ENCODE results near the gene ADCY9. TPM values are rescaled to one million over a fixed set of nuclear protein-coding genes. Genes with fewer than 3 reads are reported as not detected.
A peak's percentile ranks its signal among the peaks of the same experiment; 100 is the strongest.

Gene ADCY9
- total and polyA plus RNA-seq, 3 experiments from 2014 or later = 1.2 to 9.2 (median 8.2) TPM

- peaks cover 0 to 1% (median 0%) of the 10 kb centered on the region in 3 donors for H3K36me3 Mint-ChIP-seq
- ChIA-PET POLR2A (interaction anchor here (1.1 to 2.2 kb wide), 3 partner anchors 29 to 235 kb away, joined by 3 to 8 read pairs (median 4); partner anchors contain the start of gene CREBBP), CTCF (interaction anchor here (1.3 kb wide), 1 partner anchor 138 kb away, joined by 4 read pairs; no protein-coding TSS in a partner anchor)
- peak overlapping the region; percentile 69 to 93 (median 83) for H3K4me3 Mint-ChIP-seq
- no peaks in the 10 kb centered on the region for H3K27me3 ChIP-seq (ENCODE audit: insufficient read depth, low read length, poor library complexity, severe bottlenecking)
- peaks cover 33% of the 10 kb centered on the region for H3K4me1 ChIP-seq (ENCODE audit: insufficient read depth, low read length)
- H3K27me3 Mint-ChIP-seq = peaks cover 0 to 4% of the 10 kb centered on the region in 2 donors
- no peaks in the 10 kb centered on the region for H3K9me3 ChIP-seq (ENCODE audit: low read length)
- no peak for DNase-seq
- H3K27ac Mint-ChIP-seq = no peak overlapping the region
- H3K4me1 Mint-ChIP-seq = peaks cover 40 to 50% (median 47%) of the 10 kb centered on the region in 3 donors
- H3K36me3 ChIP-seq (ENCODE audit: insufficient read depth, low read length) = no peaks in the 10 kb centered on the region
- no peaks in the 10 kb centered on the region for H3K9me3 Mint-ChIP-seq
- no peak overlapping the region for H3K27ac ChIP-seq (ENCODE audit: low read depth, low read length)
- H3K4me3 ChIP-seq (ENCODE audit: low read length) = no peak overlapping the region
Observed at GRCh38 chr16:4115949-4116318, 308 bp downstream of the ADCY9 start.

GRCh38 chr16:4115209-4115948 is 863 bp downstream of the ADCY9 start:
- peaks cover 36% of the 10 kb centered on the region for H3K4me1 ChIP-seq (ENCODE audit: insufficient read depth, low read length)
- Mint-ChIP-seq H3K36me3 (peaks cover 0 to 1% (median 0%) of the 10 kb centered on the region in 3 donors), H3K27me3 (peaks cover 0 to 4% of the 10 kb centered on the region in 2 donors), H3K4me1 (peaks cover 40 to 54% (median 52%) of the 10 kb centered on the region in 3 donors), H3K9me3 (no peaks in the 10 kb centered on the region), H3K27ac (peak overlapping the region in 6 of 8 donors; percentile 40 to 88 (median 60)), H3K4me3 (peak overlapping the region; percentile 69 to 93 (median 83))
- ChIA-PET POLR2A (interaction anchor here (1.1 to 2.2 kb wide), 3 partner anchors 29 to 235 kb away, joined by 3 to 8 read pairs (median 4); partner anchors contain the start of gene CREBBP), CTCF (interaction anchor here (0.9 to 1.3 kb wide), 5 partner anchors 55 to 152 kb away, joined by 3 to 4 read pairs (median 3); no protein-coding TSS in a partner anchor)
- no peaks in the 10 kb centered on the region for H3K9me3 ChIP-seq (ENCODE audit: low read length)
- H3K27me3 ChIP-seq (ENCODE audit: insufficient read depth, low read length, poor library complexity, severe bottlenecking) = no peaks in the 10 kb centered on the region
- H3K36me3 ChIP-seq (ENCODE audit: insufficient read depth, low read length) = no peaks in the 10 kb centered on the region
- no peak overlapping the region for H3K27ac ChIP-seq (ENCODE audit: low read depth, low read length)
- DNase-seq = peak; percentile 15 to 67 (median 29)
- H3K4me3 ChIP-seq (ENCODE audit: low read length) = peak overlapping the region; percentile 50

GRCh38 chr16:4114257-4115208 is 1.7 kb downstream of the ADCY9 start:
- Histone ChIP-seq H3K4me3 (ENCODE audit: low read length) (peak overlapping the region; percentile 50), H3K4me1 (ENCODE audit: insufficient read depth, low read length) (peaks cover 36% of the 10 kb centered on the region), H3K27ac (ENCODE audit: low read depth, low read length) (no peak overlapping the region), H3K36me3 (ENCODE audit: insufficient read depth, low read length) (no peaks in the 10 kb centered on the region), H3K9me3 (ENCODE audit: low read length) (no peaks in the 10 kb centered on the region), H3K27me3 (ENCODE audit: insufficient read depth, low read length, poor library complexity, severe bottlenecking) (no peaks in the 10 kb centered on the region)
- Mint-ChIP-seq H3K27ac (peak overlapping the region in 7 of 8 donors; percentile 47 to 88 (median 55)), H3K4me3 (peak overlapping the region; percentile 69 to 93 (median 83)), H3K27me3 (peaks cover 0 to 4% of the 10 kb centered on the region in 2 donors), H3K9me3 (peaks cover 0 to 1% (median 0%) of the 10 kb centered on the region in 5 donors), H3K4me1 (peaks cover 46 to 59% (median 58%) of the 10 kb centered on the region in 3 donors), H3K36me3 (peaks cover 0 to 1% (median 0%) of the 10 kb centered on the region in 3 donors)
- ChIA-PET POLR2A (interaction anchor here (2.2 kb wide), 1 partner anchor 139 kb away, joined by 8 read pairs; no protein-coding TSS in a partner anchor), CTCF (interaction anchor here (0.9 to 1.3 kb wide), 5 partner anchors 55 to 151 kb away, joined by 3 to 4 read pairs (median 3); no protein-coding TSS in a partner anchor)
- DNase-seq = peak in 1 of 5 donors; percentile 47

- Histone ChIP-seq H3K27me3 (ENCODE audit: insufficient read depth, low read length, poor library complexity, severe bottlenecking) (no peaks in the 10 kb centered on the region), H3K4me3 (ENCODE audit: low read length) (no peak overlapping the region), H3K36me3 (ENCODE audit: insufficient read depth, low read length) (no peaks in the 10 kb centered on the region), H3K27ac (ENCODE audit: low read depth, low read length) (no peak overlapping the region), H3K9me3 (ENCODE audit: low read length) (no peaks in the 10 kb centered on the region), H3K4me1 (ENCODE audit: insufficient read depth, low read length) (peaks cover 36% of the 10 kb centered on the region)
- peaks cover 0 to 4% (median 0%) of the 10 kb centered on the region in 3 donors for H3K36me3 Mint-ChIP-seq
- POLR2A ChIA-PET = no interaction called here
- peaks cover 53 to 67% (median 67%) of the 10 kb centered on the region in 3 donors for H3K4me1 Mint-ChIP-seq
- peak overlapping the region; percentile 69 to 93 (median 83) for H3K4me3 Mint-ChIP-seq
- peak overlapping the region in 5 of 8 donors; percentile 31 to 88 (median 55) for H3K27ac Mint-ChIP-seq
- peaks cover 0 to 1% (median 0%) of the 10 kb centered on the region in 5 donors for H3K9me3 Mint-ChIP-seq
- no peak for DNase-seq
- CTCF ChIA-PET = no interaction called here
- peaks cover 0 to 2% of the 10 kb centered on the region in 2 donors for H3K27me3 Mint-ChIP-seq
Observed at GRCh38 chr16:4113358-4114256, 2.6 kb downstream of the ADCY9 start.

- H3K27me3 Mint-ChIP-seq = peaks cover 0 to 2% of the 10 kb centered on the region in 2 donors
- H3K36me3 Mint-ChIP-seq = peaks cover 0 to 7% (median 1%) of the 10 kb centered on the region in 3 donors
- H3K4me1 Mint-ChIP-seq = peaks cover 51 to 72% (median 63%) of the 10 kb centered on the region in 3 donors
- Histone ChIP-seq H3K4me1 (ENCODE audit: insufficient read depth, low read length) (peaks cover 34% of the 10 kb centered on the region), H3K4me3 (ENCODE audit: low read length) (no peak overlapping the region), H3K27ac (ENCODE audit: low read depth, low read length) (no peak overlapping the region), H3K27me3 (ENCODE audit: insufficient read depth, low read length, poor library complexity, severe bottlenecking) (no peaks in the 10 kb centered on the region), H3K9me3 (ENCODE audit: low read length) (no peaks in the 10 kb centered on the region), H3K36me3 (ENCODE audit: insufficient read depth, low read length) (no peaks in the 10 kb centered on the region)
- ChIA-PET CTCF (interaction anchor here (1.0 kb wide), 1 partner anchor 142 kb away, joined by 3 read pairs; no protein-coding TSS in a partner anchor), POLR2A (interaction anchor here (0.6 to 0.8 kb wide), 3 partner anchors 9 to 151 kb away, joined by 4 to 6 read pairs (median 5); no protein-coding TSS in a partner anchor)
- peak overlapping the region in 7 of 8 donors; percentile 22 to 76 (median 75) for H3K27ac Mint-ChIP-seq
- DNase-seq = no peak
- H3K4me3 Mint-ChIP-seq = peak overlapping the region; percentile 54 to 93 (median 80)
- H3K9me3 Mint-ChIP-seq = peaks cover 0 to 1% (median 0%) of the 10 kb centered on the region in 5 donors
Observed at GRCh38 chr16:4111748-4112696, 4.2 kb downstream of the ADCY9 start.

- H3K4me3 Mint-ChIP-seq = peak overlapping the region in 2 of 7 donors; percentile 36 to 80
- ChIA-PET CTCF (interaction anchor here (1.6 kb wide), 1 partner anchor 36 kb away, joined by 3 read pairs; no protein-coding TSS in a partner anchor), POLR2A (no interaction called here)
Observed at GRCh38 chr16:4110680-4111079, 5.6 kb downstream of the ADCY9 start.

More at GRCh38 chr16:4110680-4111079, 5.6 kb downstream of the ADCY9 start:
- Histone ChIP-seq H3K9me3 (ENCODE audit: low read length) (no peaks in the 10 kb centered on the region), H3K27me3 (ENCODE audit: insufficient read depth, low read length, poor library complexity, severe bottlenecking) (no peaks in the 10 kb centered on the region), H3K27ac (ENCODE audit: low read depth, low read length) (no peak overlapping the region), H3K4me1 (ENCODE audit: insufficient read depth, low read length) (peaks cover 30% of the 10 kb centered on the region), H3K36me3 (ENCODE audit: insufficient read depth, low read length) (no peaks in the 10 kb centered on the region), H3K4me3 (ENCODE audit: low read length) (no peak overlapping the region)
- Mint-ChIP-seq H3K9me3 (peaks cover 0 to 1% (median 0%) of the 10 kb centered on the region in 5 donors), H3K36me3 (peaks cover 0 to 8% (median 1%) of the 10 kb centered on the region in 3 donors), H3K4me1 (peaks cover 53 to 80% (median 73%) of the 10 kb centered on the region in 3 donors), H3K27ac (peak overlapping the region in 1 of 8 donors; percentile 73), H3K27me3 (peaks cover 0 to 2% of the 10 kb centered on the region in 2 donors)
- DNase-seq = no peak

Measured in CD8-positive, alpha-beta memory T cell (primary cell).